GM12891 (cell line): ENCODE measurements around the gene DLGAP4.

ENCODE experiments used
- POLR2A ChIP-seq: IDR thresholded peaks from 2 replicates; pipeline ENCODE4 v1.6.1; 2011; ENCODE audit warnings: low read depth, low read length, control low read depth
- POLR2AphosphoS5 ChIP-seq: IDR thresholded peaks from 2 replicates; pipeline ENCODE4 v1.6.1; 2011; ENCODE audit warnings: low read depth, low read length, control low read depth
- POU2F2 ChIP-seq: IDR thresholded peaks from 2 replicates; pipeline ENCODE4 v1.6.1; 2011; ENCODE audit warnings: low read depth, mild to moderate bottlenecking, control low read depth, low read length, moderate library complexity
- TAF1 ChIP-seq: IDR thresholded peaks from 2 replicates; pipeline ENCODE4 v1.6.1; 2011; ENCODE audit warnings: low read depth, low read length, control low read depth

DNA sequence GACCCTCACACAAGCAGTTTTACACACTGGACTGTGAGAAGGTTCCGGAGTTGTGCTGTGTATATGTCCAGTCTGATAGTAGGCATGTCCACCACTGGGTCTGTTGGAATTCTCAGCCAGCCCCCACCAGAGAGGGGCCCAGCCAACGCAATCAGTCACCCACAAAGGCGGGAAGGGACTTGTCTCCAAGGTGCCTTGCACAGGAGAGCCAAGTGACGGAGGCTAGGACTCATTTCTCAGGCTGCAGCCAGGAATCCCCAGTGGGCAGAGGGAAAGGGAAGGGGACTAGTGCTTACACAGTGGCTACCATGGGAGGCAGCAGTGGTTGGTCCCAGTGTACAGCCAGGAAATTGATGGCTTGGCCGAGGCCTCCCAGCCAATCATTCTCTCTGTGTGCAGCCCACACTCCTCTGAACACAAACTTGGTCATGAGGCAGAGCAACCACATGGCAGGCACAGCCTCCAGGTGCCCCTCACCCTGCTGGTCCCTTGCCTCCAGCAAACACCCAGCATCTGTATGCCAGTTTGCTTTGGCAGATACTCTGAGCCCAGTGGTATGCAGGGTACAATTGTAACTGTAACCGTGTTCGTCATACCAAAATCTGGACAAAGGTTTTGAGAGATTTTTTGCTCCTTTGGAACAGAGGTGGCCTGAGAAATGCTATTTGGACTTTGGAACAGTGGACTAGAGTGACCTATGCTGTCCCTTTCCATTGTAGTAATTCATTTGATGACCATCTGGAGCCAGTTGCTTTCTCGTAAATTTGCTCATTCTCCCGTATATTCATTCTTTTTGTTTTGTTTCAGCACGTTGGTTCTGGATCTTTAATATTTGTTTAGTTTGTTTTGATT, 162.2 kb downstream of the DLGAP4 start:
- TF ChIP-seq POLR2A (no peak), TAF1 (no peak), POLR2AphosphoS5 (no peak), POU2F2 (no peak)
